Measurements from ENCODE around the gene B4GALNT3. TPM values are rescaled to one million over a fixed set of nuclear protein-coding genes. Genes with fewer than 3 reads are reported as not detected.
A peak's percentile ranks its signal among the peaks of the same experiment; 100 is the strongest.

B4GALNT3 gene
- total and polyA plus RNA-seq, 2 of the 13 experiments (the other 11 are each of a cell fraction or from before 2014, with no cell fraction given): 3.2 to 4.4 TPM

DNA sequence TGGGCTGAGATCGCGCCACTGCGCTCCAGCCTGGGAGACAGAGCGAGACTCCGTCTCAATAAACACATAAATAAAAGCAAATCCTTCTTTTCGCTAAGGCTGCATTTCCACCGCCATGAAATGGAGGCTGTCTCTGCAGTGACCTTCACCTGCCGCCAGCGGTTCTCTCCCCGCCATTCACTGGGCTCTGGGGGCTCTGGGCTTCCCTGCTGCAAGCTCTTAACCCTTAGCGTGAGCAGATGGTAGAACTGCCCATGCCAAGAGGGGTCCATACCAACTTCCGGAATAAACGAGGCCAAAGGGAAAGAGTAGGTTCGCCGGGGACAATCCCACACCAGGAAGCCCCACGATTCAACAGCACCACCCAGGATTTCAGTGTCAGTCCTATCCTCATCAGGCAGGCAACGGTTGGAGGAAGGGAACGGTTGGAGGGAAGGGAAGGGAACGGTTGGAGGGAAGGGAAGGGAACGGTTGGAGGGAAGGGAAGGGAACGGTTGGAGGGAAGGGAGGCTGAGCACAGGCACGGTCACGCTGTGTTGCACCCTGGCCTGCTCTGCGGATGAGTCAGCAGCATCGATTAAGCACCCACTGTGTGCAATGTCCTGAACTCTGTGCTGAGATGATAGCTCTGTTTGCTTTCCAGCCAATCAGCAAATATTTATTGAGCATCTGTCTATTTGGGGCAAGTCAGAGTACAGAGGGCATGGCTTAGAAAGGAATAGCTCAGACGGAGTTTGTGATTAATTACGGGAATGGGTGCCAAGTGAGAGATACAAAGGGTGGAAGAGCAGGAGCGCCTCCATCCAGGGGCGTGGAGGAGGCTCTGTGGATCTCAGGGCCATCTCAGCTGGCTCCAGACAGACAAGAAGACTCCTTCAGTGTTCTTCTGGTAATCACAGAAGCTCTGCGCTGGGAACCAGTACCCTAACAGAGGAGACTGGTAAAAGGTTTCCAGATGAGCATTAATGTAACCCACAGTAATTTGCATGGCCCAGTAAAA lies 125.6 kb downstream of the B4GALNT3 start (continued):
- TF ChIP-seq, protein P1, sequence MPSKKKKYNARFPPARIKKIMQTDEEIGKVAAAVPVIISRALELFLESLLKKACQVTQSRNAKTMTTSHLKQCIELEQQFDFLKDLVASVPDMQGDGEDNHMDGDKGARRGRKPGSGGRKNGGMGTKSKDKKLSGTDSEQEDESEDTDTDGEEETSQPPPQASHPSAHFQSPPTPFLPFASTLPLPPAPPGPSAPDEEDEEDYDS (CRISPR knock-in tag; IDR thresholded peaks at IDR 0.05): peak; percentile 55; the same call in 1 of the 2 replicates
- TF ChIP-seq, protein P2, sequence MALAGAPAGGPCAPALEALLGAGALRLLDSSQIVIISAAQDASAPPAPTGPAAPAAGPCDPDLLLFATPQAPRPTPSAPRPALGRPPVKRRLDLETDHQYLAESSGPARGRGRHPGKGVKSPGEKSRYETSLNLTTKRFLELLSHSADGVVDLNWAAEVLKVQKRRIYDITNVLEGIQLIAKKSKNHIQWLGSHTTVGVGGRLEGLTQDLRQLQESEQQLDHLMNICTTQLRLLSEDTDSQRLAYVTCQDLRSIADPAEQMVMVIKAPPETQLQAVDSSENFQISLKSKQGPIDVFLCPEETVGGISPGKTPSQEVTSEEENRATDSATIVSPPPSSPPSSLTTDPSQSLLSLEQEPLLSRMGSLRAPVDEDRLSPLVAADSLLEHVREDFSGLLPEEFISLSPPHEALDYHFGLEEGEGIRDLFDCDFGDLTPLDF (CRISPR knock-in tag; IDR thresholded peaks at IDR 0.05): no peak
- peak; percentile 71; the same call in 1 of the 2 replicates for TF ChIP-seq SP4 (CRISPR knock-in tag; IDR thresholded peaks at IDR 0.05)
- TF ChIP-seq XBP1 (CRISPR knock-in tag; IDR thresholded peaks at IDR 0.05): no peak
- peak; percentile 46; the same call in 1 of the 2 replicates for TF ChIP-seq THAP9 (CRISPR knock-in tag; IDR thresholded peaks at IDR 0.05; ENCODE audit: borderline replicate concordance)
- TF ChIP-seq ZNF225 (CRISPR knock-in tag; IDR thresholded peaks at IDR 0.05): 0 out of 2 replicates have a peak, but pooled peaks have one; percentile 49
- peak; percentile 70 for TF ChIP-seq CEBPG (CRISPR knock-in tag; IDR thresholded peaks at IDR 0.05)
- peak; percentile 77 for TF ChIP-seq MLX (CRISPR knock-in tag; IDR thresholded peaks at IDR 0.05)
- TF ChIP-seq, protein P3, sequence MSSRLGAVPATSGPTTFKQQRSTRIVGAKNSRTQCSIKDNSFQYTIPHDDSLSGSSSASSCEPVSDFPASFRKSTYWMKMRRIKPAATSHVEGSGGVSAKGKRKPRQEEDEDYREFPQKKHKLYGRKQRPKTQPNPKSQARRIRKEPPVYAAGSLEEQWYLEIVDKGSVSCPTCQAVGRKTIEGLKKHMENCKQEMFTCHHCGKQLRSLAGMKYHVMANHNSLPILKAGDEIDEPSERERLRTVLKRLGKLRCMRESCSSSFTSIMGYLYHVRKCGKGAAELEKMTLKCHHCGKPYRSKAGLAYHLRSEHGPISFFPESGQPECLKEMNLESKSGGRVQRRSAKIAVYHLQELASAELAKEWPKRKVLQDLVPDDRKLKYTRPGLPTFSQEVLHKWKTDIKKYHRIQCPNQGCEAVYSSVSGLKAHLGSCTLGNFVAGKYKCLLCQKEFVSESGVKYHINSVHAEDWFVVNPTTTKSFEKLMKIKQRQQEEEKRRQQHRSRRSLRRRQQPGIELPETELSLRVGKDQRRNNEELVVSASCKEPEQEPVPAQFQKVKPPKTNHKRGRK (CRISPR knock-in tag; IDR thresholded peaks at IDR 0.05): no peak
- TF ChIP-seq ZNF235 (CRISPR knock-in tag; IDR thresholded peaks at IDR 0.05; ENCODE audit: borderline replicate concordance): 0 out of 2 replicates have a peak, but pooled peaks have one; percentile 25
- TF ChIP-seq ZNF75D (CRISPR knock-in tag; IDR thresholded peaks at IDR 0.05; ENCODE audit: borderline replicate concordance): no peak
- no peak for TF ChIP-seq ZNF251 (CRISPR knock-in tag; IDR thresholded peaks at IDR 0.05)
- no peak for TF ChIP-seq ZNF10 (CRISPR knock-in tag; IDR thresholded peaks at IDR 0.05; ENCODE audit: borderline replicate concordance, low read depth)
- TF ChIP-seq ZNF780A (CRISPR knock-in tag; IDR thresholded peaks at IDR 0.05): no peak
- no peak for TF ChIP-seq ZNF207 (IDR thresholded peaks at IDR 0.05; ENCODE audit: borderline replicate concordance)
- TF ChIP-seq YY1 (IDR thresholded peaks at IDR 0.05; ENCODE audit: insufficient read depth, insufficient replicate concordance, low read depth, low read length): no peak
- peak; percentile 95 for TF ChIP-seq FOSL1 (CRISPR knock-in tag; IDR thresholded peaks at IDR 0.05; ENCODE audit: borderline replicate concordance)
- TF ChIP-seq, protein P4, sequence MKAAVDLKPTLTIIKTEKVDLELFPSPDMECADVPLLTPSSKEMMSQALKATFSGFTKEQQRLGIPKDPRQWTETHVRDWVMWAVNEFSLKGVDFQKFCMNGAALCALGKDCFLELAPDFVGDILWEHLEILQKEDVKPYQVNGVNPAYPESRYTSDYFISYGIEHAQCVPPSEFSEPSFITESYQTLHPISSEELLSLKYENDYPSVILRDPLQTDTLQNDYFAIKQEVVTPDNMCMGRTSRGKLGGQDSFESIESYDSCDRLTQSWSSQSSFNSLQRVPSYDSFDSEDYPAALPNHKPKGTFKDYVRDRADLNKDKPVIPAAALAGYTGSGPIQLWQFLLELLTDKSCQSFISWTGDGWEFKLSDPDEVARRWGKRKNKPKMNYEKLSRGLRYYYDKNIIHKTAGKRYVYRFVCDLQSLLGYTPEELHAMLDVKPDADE (CRISPR knock-in tag; IDR thresholded peaks at IDR 0.05): no peak
- no peak for TF ChIP-seq ZNF354B (CRISPR knock-in tag; IDR thresholded peaks at IDR 0.05)
- TF ChIP-seq RXRA (CRISPR knock-in tag; IDR thresholded peaks at IDR 0.05): peak; percentile 85; the same call in 1 of the 2 replicates
- TF ChIP-seq MYC (CRISPR knock-in tag; IDR thresholded peaks at IDR 0.05; ENCODE audit: borderline replicate concordance): peak; percentile 65; the same call in 1 of the 2 replicates
